DMS53 treated with DMSO at 0.1 percent for 48 hours (cell line): ENCODE results near the gene CCL4L2.
"Not testable (repeated sequence)": the region's sequence is repeated elsewhere in the genome, so short reads cannot be mapped to it uniquely, and the experiment has no call there.

ENCODE experiments used
- DNase-seq: peaks from one replicate; lab custom pipeline; 2025; ENCODE audit not compliant: unreplicated experiment; lab: John Stamatoyannopoulos, UW

CCL4L2 gene

GRCh38 chr17:36220737-36221580, 10.1 kb downstream of the CCL4L2 start:
- DNase-seq = not testable (repeated sequence)

- not testable (repeated sequence) for DNase-seq
These were observed 10.8 kb downstream of the CCL4L2 start for GRCh38 chr17:36221581-36222100.

- DNase-seq = not testable (repeated sequence)
These were observed 12.1 kb downstream of the CCL4L2 start for GRCh38 chr17:36222967-36223366.

- DNase-seq = not testable (repeated sequence)
These were observed 18.8 kb downstream of the CCL4L2 start for GRCh38 chr17:36229644-36230043.

GRCh38 chr17:36242046-36242445, 31.2 kb downstream of the CCL4L2 start:
- DNase-seq = not testable (repeated sequence)
